Nephron (organoid): ENCODE data around the gene OR52K2.

Experiments
- H3K27ac Mint-ChIP-seq, 3 experiments: 2 replicates each; pipeline ENCODE4 v1.8.0; 2020; ENCODE audit warnings: mixed read lengths in 3 of 3, mild to moderate bottlenecking in 2 of 3, moderate library complexity in 1 of 3
- H3K27me3 Mint-ChIP-seq: 2 replicates; pipeline ENCODE4 v1.8.0; 2021; ENCODE audit warnings: low read depth, mild to moderate bottlenecking, moderate library complexity, mixed read lengths
- H3K36me3 Mint-ChIP-seq: 2 replicates; pipeline ENCODE4 v1.8.0; 2020; ENCODE audit warnings: low read depth, mixed read lengths
- H3K4me1 Mint-ChIP-seq: 2 replicates; pipeline ENCODE4 v1.8.0; 2020; ENCODE audit warnings: mixed read lengths
- H3K4me3 Mint-ChIP-seq, 3 experiments: 2 replicates each; pipeline ENCODE4 v1.8.0; 2020; ENCODE audit warnings: mild to moderate bottlenecking in 3 of 3, mixed read lengths in 3 of 3, moderate library complexity in 2 of 3
- H3K9me3 Mint-ChIP-seq: 2 replicates; pipeline ENCODE4 v1.8.0; 2020; ENCODE audit warnings: mixed read lengths
- CTCF ChIP-seq, 3 experiments: fragments of 200-600 bp; sonication (generic); IDR thresholded peaks; one replicate each; pipeline ENCODE4 v1.5.0; 2021; ENCODE audit warnings: antibody characterized with exemption in 3 of 3; ENCODE audit not compliant: unreplicated experiment in 3 of 3

Gene OR52K2

GRCh38 chr11:4466131-4466870 lies 17.2 kb downstream of the OR52K2 start:
- Mint-ChIP-seq H3K4me1 (peaks cover 6% of the 10 kb centered on the region), H3K36me3 (no peaks in the 10 kb centered on the region), H3K27me3 (no peaks in the 10 kb centered on the region), H3K4me3 (no peak overlapping the region), H3K27ac (no peak overlapping the region), H3K9me3 (peaks cover 9% of the 10 kb centered on the region)
- no peak for TF ChIP-seq CTCF (IDR thresholded peaks at IDR 0.05; ENCODE audit: unreplicated experiment in 3 of 3)

- H3K4me1 Mint-ChIP-seq = peaks cover 6% of the 10 kb centered on the region
- no peak overlapping the region for H3K4me3 Mint-ChIP-seq
- no peak for TF ChIP-seq CTCF (IDR thresholded peaks at IDR 0.05; ENCODE audit: unreplicated experiment in 3 of 3)
- no peaks in the 10 kb centered on the region for H3K27me3 Mint-ChIP-seq
- peaks cover 9% of the 10 kb centered on the region for H3K9me3 Mint-ChIP-seq
- no peak overlapping the region for H3K27ac Mint-ChIP-seq
- no peaks in the 10 kb centered on the region for H3K36me3 Mint-ChIP-seq
These were observed 17.9 kb downstream of the OR52K2 start for GRCh38 chr11:4466871-4467442.

- Mint-ChIP-seq H3K4me1 (peaks cover 6% of the 10 kb centered on the region), H3K36me3 (no peaks in the 10 kb centered on the region), H3K4me3 (no peak overlapping the region), H3K27me3 (no peaks in the 10 kb centered on the region), H3K9me3 (peaks cover 9% of the 10 kb centered on the region), H3K27ac (no peak overlapping the region)
- no peak for TF ChIP-seq CTCF (IDR thresholded peaks at IDR 0.05; ENCODE audit: unreplicated experiment in 3 of 3)
These were observed 18.9 kb downstream of the OR52K2 start for GRCh38 chr11:4467811-4468606.

DNA sequence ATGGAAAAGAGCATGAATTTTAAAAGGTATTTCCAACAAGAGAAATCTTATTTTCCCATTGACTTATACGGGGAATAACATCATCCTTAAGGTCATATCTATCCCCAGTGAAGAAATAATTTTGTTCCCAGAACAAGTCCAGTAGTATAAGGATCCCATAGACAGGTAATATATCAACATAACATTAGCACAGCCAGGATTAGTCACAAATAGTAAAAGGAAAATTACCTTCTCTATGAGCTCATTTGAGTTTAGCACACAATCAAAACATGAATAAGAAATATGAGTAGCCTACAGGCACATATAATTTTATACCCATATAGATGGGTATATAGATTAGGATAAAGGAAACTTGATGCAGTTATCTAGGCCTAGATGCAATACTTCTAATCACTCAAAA lies 30.5 kb downstream of the OR52K2 start:
- Mint-ChIP-seq H3K4me3 (no peak overlapping the region), H3K9me3 (no peaks in the 10 kb centered on the region), H3K4me1 (no peaks in the 10 kb centered on the region), H3K27ac (no peak overlapping the region), H3K36me3 (no peaks in the 10 kb centered on the region), H3K27me3 (no peaks in the 10 kb centered on the region)
- TF ChIP-seq CTCF (IDR thresholded peaks at IDR 0.05; ENCODE audit: unreplicated experiment in 3 of 3) = no peak

GRCh38 chr11:4480577-4481239 lies 31.6 kb downstream of the OR52K2 start:
- no peak for TF ChIP-seq CTCF (IDR thresholded peaks at IDR 0.05; ENCODE audit: unreplicated experiment in 3 of 3)
- Mint-ChIP-seq H3K27me3 (no peaks in the 10 kb centered on the region), H3K27ac (no peak overlapping the region), H3K9me3 (no peaks in the 10 kb centered on the region), H3K4me1 (no peaks in the 10 kb centered on the region), H3K36me3 (no peaks in the 10 kb centered on the region), H3K4me3 (no peak overlapping the region)
